NCI-H2227 treated with DMSO at 0.1 percent for 48 hours (cell line): Measurements from ENCODE around the gene SUN5.
"Not testable (repeated sequence)": the region's sequence is repeated elsewhere in the genome, so short reads cannot be mapped to it uniquely, and the experiment has no call there.

Source experiments
- DNase-seq: peaks from one replicate; lab custom pipeline; 2025; lab: John Stamatoyannopoulos, UW

The SUN5 gene

GRCh38 chr20:33004141-33004751 lies at the start of gene SUN5:
TSS of gene SUN5 (minus strand) at chr20:33004433. CDS start at chr20:33004340, 93 bp downstream.
- DNase-seq = no peak

DNA sequence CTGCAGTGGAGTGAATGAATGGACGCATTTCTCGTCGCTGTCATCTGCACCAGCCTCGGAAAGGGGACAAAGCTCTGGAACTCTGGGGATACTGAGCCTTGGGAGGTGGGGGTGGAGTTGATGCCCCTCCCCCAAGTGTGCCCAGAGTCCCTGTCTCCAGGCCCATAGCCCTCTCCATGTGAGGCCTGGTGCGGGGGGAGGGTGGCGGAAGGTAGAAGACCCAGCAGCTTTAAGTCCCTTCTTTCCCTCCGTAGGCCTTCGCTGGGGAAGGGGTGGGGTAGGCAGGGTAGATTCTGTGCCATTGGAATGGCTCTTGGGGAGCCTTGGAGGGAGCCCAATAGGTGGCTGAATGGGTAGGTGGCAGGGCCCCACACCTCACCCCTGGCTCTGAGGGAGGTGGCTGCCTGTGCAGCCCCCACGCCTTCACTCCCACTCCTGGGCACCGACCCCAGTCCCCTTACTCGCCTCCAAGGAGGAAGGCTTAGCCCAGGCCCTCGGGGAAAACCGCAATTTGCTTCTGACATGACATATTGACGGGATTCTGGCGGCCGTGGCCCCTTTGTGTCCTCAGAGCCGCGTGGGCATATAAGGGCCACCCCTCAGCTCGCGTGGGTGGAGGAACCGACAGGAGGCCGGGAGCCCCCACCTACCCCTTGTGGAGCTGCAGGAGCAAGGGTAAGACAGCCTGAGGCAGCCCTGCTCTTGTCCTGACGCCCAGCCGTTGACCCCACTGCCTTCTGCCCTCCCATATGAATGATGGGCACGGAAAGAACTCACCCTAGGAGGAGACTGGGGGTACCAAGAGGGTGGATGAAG lies 49.3 kb upstream of the SUN5 start, which contains the start of gene BPIFB3:
Gene BPIFB3 (plus strand): TSS at position 613 of the 816 bp plus-strand sequence. CDS start 1,533 bp downstream, outside the sequence.
- no peak for DNase-seq

- no peak for DNase-seq
These were observed 47.1 kb upstream of the SUN5 start for GRCh38 chr20:33051333-33051732.

DNA sequence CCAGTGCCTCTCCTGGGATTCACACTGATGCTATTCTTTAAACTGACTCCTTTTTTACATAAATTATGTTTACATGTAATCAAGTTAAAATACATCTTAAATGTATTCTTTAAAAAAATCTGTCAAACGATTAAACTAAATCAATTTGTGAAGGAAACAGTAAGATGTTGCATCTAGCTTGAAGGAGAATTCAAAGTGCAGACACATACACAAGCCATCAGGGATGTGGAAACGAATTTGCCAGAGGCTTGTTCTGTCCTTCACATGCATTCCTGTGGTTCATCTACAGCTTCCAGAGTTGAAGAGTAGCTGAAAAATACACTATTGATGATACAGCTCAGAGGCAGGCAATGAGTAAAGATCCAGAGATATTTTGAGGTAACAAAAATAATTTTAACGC lies 42.2 kb upstream of the SUN5 start:
- no peak for DNase-seq

- DNase-seq = not testable (repeated sequence)
These were observed 41.0 kb upstream of the SUN5 start for GRCh38 chr20:33045129-33045721.

DNA sequence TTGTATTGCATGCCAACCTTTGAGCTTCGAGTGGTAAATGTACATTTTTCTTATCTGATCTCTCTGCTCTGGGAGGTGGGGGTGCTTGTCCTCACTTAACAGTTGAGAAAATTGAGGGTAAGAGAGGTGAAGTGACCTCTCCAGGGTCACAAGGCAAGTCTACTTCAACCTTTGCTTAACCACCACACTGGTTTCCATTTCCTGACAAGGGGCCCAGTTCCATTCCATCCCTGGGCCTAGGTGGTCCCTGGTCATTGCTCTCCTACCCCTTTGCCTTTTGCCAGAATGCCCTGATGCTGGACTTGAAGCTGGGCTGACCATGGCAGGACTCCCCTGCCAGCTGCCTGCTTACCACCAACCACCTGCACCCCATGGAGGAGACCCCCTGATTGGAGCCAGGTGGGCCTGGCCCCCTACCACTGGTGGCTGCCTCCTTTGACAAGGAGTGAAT lies 39.5 kb upstream of the SUN5 start:
- DNase-seq = no peak

DNA sequence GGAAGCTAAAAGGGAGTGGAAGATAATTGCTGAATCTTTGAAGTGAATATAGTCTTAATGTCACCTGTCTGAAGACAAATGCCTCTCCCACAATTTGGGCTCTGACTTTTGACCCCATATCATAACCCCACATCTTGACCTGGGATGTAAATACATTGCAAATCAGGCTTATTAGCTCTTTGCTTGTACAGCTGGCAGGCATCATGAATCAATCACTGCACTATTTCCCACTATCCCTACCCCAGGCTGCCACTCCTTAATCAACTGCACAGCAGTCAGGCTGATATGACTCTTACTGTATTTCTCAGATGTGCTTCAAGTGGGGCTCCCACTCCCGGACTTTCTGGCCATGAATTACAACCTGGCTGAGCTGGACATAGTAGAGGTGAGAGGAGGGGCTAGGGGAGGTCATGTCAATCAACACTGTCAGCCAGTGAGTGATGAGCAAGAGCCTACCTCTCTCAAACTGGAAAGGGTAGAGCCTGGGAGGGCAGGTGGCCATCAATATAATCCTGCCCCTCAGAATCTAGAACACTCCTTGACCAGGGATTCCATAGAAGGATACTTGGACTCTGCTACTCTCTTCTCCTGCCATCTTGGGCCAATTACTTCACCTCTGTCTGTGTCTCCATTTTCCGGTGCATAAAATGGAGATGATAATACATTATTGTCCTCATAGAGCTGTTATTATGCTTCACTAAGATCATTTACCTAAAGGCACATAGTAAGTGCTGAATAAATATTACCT lies 38.9 kb upstream of the SUN5 start:
- DNase-seq = no peak

DNA sequence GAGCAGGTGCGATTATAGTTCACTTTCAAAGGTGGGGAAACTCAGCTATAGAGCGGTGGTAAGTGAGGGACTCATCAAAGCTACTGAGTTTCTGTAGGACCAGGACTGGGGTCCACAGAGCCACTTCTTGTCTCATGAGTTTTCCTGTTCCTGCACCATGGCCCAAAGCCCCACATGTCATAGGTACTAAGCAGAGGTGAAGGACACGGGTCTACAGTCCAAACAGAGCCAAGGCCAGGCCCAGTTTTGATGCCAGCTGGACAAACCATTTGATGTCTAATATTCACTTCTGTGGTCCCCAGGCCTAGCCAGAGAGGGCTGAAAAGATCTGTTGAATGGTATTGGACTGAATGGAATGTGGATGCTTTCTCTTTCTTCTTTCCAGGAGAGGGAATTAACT lies 38.2 kb upstream of the SUN5 start:
- no peak for DNase-seq

DNA sequence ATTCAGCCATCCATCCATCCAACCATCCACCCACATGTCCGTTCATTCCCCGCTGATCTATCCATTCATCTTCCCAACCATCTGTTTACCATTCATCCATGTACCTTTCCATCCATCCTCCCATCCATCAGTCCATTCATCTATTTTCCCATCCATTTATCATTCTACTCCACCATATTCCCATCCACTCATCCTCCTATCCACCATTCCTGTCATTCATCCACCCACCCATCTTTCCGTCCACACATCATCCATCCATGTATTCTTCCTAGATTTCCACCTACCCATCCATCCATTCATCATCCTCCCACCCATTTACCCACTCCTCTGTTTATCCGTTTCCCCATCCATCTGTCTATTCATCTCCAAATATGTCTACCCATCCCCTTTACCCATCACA lies 34.0 kb upstream of the SUN5 start:
- DNase-seq = no peak

GRCh38 chr20:33037456-33037855 lies 33.2 kb upstream of the SUN5 start:
- no peak for DNase-seq

- DNase-seq = no peak
These were observed 30.8 kb upstream of the SUN5 start for GRCh38 chr20:33034901-33035492.

DNA sequence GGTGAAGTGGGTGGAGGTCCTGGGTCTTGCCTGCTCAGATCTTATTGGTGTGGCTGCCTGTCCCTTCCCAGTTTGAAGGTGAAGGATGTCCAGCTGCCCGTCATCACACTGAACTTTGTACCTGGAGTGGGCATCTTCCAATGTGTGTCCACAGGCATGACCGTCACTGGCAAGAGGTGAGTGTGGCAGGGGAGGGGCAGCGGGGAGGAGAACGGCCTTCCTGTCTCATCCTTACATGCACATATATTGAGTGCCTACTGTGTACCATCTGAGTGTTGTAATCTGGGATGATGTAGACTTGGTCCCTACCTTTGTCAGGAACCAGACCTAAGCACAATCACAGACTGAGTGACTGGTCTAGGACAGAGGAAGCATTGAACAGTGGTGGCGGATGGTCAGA lies 29.9 kb upstream of the SUN5 start:
- no peak for DNase-seq

DNA sequence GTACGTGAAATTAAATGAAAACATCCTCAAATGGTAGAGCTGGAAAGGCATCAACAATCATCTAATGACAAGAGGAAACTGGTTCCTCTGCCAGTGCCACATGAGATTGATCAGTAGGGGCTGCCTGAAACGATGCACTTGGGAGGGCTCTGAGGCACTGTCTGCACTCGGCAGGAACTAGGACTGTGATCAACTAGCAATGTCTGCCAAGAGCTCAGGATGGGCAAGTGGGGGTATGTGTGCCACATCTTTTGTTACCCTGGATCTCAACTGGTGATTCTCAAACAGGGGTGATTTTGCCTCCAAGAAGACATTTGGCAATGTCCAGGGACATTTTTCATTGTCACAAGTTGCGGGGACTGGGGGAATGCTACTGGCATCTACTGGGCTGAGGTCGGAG lies 29.1 kb upstream of the SUN5 start:
- DNase-seq = no peak

DNA sequence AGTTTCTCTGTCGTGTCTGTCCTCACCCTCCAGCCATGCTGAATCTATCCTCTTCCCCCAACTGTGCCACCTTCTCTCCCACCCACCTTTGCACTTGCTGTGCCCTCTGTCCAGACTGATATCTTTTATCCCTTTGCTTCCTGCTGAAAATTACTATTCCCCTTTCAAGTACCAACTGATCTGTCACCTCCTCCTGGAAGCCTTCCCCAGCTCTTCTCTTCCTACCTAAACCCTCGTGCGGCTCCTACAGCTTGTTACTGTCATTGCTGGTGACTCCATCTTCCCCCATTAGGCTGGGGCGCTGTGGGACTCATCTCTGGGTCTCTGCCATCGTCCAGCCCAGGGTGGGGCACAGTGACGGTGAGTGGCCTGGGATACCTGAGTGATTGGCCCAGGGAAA lies 28.3 kb upstream of the SUN5 start:
- no peak for DNase-seq

GRCh38 chr20:33031531-33031930 lies 27.3 kb upstream of the SUN5 start, which contains the start of gene BPIFB6:
TSS of gene BPIFB6 (plus strand) at chr20:33031648. CDS start at chr20:33031648, 0 bp downstream.
- DNase-seq = no peak

GRCh38 chr20:33030569-33030968 lies 26.3 kb upstream of the SUN5 start:
- no peak for DNase-seq

DNA sequence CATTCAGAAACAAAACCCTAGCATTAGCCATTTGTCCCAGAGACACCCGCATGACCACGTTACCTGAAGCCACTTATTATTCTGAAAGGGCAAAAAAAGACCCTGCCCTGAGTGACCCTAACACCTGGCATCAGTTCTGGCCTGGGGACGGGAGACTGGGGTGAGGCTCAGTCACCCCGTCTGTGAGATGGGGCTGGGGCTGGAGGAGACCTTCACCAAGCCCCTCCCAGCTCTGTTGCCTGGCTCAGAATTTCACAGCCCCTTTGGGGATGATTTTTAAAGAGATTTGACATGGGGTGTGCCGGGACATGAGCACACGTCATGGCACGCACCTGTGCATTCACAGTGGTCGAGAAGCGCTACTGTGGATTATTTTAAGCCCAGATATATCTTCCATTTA lies 25.8 kb upstream of the SUN5 start:
- DNase-seq = no peak

- no peak for DNase-seq
These were observed 24.6 kb upstream of the SUN5 start for GRCh38 chr20:33028875-33029274.

DNA sequence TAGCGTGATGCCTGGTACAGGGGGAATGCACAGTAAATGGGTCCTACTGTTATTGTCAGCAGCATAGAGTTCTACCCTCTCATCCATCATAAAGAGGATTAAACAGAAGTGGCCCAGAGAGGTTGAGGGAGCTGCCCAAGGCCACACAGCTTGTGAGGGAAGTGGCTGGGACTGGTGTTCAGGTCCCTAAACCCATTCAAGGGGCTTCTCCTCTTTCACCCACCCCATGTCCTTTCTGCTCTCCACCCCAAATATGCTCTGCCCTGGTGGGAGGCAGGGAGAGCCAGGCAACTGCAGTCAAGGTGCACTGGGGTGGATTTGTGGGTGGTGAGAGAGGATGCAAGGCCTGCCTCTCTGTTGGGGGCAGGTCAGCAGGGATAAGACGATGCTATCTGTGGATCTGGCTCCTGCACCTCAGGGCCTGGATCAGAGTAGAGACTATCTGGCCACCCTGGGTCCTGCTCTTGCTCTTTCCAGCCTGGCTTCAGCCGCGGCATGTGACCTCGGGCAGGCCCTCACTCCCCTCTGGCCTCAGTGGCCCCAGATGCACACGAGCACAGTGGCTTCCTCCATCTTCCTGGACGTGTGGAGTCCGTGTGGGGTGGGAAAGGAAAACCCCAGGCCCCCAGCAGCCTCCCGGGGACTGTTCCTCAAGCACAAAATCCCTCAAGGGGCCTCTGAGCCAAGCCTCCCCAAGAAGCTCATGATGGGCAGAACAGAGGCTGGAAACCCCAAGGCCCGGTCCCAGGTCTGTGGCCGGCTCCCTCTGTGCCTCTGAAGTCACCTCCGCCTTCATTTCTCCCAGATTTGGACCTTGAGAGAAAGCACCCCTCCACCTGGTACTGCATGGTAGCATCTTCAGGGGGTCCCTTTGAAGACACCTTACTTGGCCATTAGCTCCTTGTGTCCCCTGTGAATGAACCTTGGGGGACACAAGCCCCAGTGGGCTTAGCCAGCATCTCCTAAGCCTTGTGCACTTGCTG lies 23.8 kb upstream of the SUN5 start:
- DNase-seq = no peak
